Activated T-helper 17 cell treated with anti-CD3 and anti-CD28 coated beads, Interleukin-2, amount 50 U/mL, for 72 hours (primary cell): ENCODE measurements around the gene PTPN22. TPM values are rescaled to one million over a fixed set of nuclear protein-coding genes. Genes with fewer than 3 reads are reported as not detected.

Experiments used
- ATAC-seq: fragments of 150-1000 bp; cut with Tn5 transposase; replicated peaks from 2 replicates; pipeline ENCODE4 v1.10.0; 2021; ENCODE audit warnings: mild to moderate bottlenecking, moderate library complexity
- H3K27ac Mint-ChIP-seq: one replicate; pipeline ENCODE4 v1.8.0; 2022; ENCODE audit warnings: mixed read lengths
- H3K27me3 Mint-ChIP-seq: one replicate; pipeline ENCODE4 v1.8.0; 2022; ENCODE audit warnings: mixed read lengths
- H3K36me3 Mint-ChIP-seq: one replicate; pipeline ENCODE4 v1.8.0; 2022; ENCODE audit warnings: low read depth, mild to moderate bottlenecking, mixed read lengths
- H3K4me1 Mint-ChIP-seq: one replicate; pipeline ENCODE4 v1.8.0; 2022; ENCODE audit warnings: mixed read lengths
- H3K4me3 Mint-ChIP-seq: one replicate; pipeline ENCODE4 v1.8.0; 2022; ENCODE audit warnings: mild to moderate bottlenecking, mixed read lengths
- H3K9me3 Mint-ChIP-seq: one replicate; pipeline ENCODE4 v1.8.0; 2022; ENCODE audit warnings: mixed read lengths
- total RNA-seq, 2 donors: library from RNA; stranded (reverse); gene quantifications; one replicate each; pipeline ENCODE4 v1.2.3, GENCODE V29; 2022

PTPN22 gene
- total RNA-seq, 2 donors from 2014 or later = 55.9 to 70.1 TPM

- H3K27me3 Mint-ChIP-seq = no peaks in the 10 kb centered on the region
- no peaks in the 10 kb centered on the region for H3K9me3 Mint-ChIP-seq
- peak overlapping the region; percentile 75 for H3K27ac Mint-ChIP-seq
- peaks cover 86% of the 10 kb centered on the region for H3K36me3 Mint-ChIP-seq
- peak; percentile 24 for ATAC-seq
- H3K4me1 Mint-ChIP-seq = peaks cover 29% of the 10 kb centered on the region
- peak overlapping the region; percentile 87 for H3K4me3 Mint-ChIP-seq
Observed at GRCh38 chr1:113808450-113809195, 62.9 kb downstream of the PTPN22 start.

- no peak overlapping the region for H3K27ac Mint-ChIP-seq
- ATAC-seq = no peak
- H3K4me3 Mint-ChIP-seq = peak overlapping the region; percentile 48
- no peaks in the 10 kb centered on the region for H3K27me3 Mint-ChIP-seq
- no peaks in the 10 kb centered on the region for H3K9me3 Mint-ChIP-seq
- peaks cover 45% of the 10 kb centered on the region for H3K4me1 Mint-ChIP-seq
- H3K36me3 Mint-ChIP-seq = peaks cover 75% of the 10 kb centered on the region
Observed at GRCh38 chr1:113805639-113806038, 65.9 kb downstream of the PTPN22 start.

DNA sequence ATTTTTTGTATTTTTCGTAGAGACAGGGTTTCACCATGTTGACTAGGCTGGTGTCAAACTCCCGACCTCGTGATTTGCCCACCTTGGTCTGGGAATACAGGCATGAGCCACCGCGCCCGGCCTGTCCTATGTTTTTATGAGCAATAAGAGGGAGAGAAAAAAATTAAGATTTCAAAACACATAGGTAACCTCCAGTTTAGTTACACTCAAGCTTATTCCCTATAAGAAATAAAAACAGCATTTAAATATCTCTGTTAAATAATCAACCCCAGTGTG lies 66.3 kb downstream of the PTPN22 start:
- Mint-ChIP-seq H3K4me1 (peaks cover 42% of the 10 kb centered on the region), H3K27ac (no peak overlapping the region), H3K4me3 (peak overlapping the region; percentile 48), H3K27me3 (no peaks in the 10 kb centered on the region), H3K9me3 (no peaks in the 10 kb centered on the region), H3K36me3 (peaks cover 72% of the 10 kb centered on the region)
- ATAC-seq = no peak

DNA sequence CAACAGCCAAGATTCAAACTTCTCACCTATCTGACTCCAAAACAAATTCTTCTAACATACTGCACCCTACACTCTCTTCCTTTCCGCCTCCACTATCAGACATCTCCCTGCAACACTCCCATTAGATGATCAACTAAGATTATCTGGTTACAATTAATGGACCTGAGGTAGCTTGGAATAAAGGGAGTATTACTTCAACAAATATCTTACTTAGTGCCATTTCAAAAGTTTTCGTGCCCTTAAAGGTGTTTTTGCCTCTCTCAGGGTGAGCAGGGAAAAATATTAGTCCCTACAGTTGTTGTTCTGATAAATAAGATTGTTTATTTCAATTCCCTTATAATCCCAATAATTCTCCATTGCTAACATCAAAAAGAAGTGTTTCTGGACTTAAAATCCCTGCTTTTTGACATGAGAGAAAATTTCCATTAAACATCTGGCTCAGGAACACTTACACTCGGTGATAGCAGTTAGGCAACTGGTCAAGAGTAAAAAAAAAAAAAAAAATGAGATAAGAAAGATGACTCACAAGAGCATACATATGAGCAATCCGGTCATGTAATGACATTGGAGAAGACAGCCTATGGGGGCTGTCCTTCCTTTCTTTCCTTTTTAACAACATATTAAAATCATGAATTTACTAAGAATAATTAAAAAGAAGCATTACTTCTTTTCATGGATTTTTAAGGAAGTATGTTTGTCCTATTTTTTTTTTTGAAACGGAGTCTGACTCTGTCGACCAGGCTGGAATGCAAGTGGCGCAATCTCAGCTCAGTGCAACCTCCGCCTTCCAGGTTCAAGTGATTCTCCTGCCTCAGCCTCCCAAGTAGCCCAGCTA lies 66.9 kb downstream of the PTPN22 start:
- Mint-ChIP-seq H3K27me3 (no peaks in the 10 kb centered on the region), H3K36me3 (peaks cover 66% of the 10 kb centered on the region), H3K27ac (no peak overlapping the region), H3K4me1 (peaks cover 37% of the 10 kb centered on the region), H3K4me3 (peak overlapping the region; percentile 48), H3K9me3 (no peaks in the 10 kb centered on the region)
- ATAC-seq = peak; percentile 45

DNA sequence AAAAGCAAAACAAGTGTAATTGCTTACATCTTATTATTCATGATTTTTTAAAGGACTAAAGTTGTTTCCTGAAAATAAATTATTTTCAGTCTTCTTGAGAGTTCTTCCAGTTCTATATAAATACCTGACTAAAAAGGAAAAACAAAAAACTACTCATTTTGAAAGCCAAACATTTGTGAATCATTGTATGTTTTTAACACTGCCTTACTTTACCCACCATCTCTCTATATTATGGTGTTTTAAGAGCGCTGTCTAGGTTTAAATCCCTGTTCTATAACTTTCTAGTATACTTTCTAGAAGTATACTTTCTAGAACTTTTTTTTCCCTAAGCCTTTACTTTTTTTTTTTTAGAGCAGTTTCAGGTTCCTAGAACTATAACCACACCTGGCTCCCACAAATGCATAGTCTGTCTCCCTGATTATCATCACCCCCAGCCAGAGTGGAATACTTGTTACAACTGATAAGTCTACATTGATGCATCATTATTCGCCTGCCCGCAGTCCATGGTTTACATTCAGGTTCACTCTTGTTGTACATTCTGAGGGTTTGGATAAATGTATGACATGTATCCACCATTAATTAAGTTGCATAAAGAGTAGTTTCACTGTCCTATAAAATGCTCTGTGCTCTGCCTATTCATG lies 69.0 kb downstream of the PTPN22 start:
- H3K27ac Mint-ChIP-seq = peak overlapping the region; percentile 82

GRCh38 chr1:113800487-113800886 lies 71.0 kb downstream of the PTPN22 start:
- Mint-ChIP-seq H3K27ac (no peak overlapping the region), H3K9me3 (no peaks in the 10 kb centered on the region), H3K4me3 (peak overlapping the region; percentile 45), H3K4me1 (peaks cover 48% of the 10 kb centered on the region), H3K36me3 (peaks cover 55% of the 10 kb centered on the region), H3K27me3 (no peaks in the 10 kb centered on the region)
- peak; percentile 30 for ATAC-seq

More for the DNA sequence above, 69.0 kb downstream of the PTPN22 start:
- peak; percentile 89 for ATAC-seq
- Mint-ChIP-seq H3K36me3 (peaks cover 55% of the 10 kb centered on the region), H3K4me3 (peak overlapping the region; percentile 45), H3K9me3 (no peaks in the 10 kb centered on the region), H3K4me1 (peaks cover 44% of the 10 kb centered on the region), H3K27me3 (no peaks in the 10 kb centered on the region)

DNA sequence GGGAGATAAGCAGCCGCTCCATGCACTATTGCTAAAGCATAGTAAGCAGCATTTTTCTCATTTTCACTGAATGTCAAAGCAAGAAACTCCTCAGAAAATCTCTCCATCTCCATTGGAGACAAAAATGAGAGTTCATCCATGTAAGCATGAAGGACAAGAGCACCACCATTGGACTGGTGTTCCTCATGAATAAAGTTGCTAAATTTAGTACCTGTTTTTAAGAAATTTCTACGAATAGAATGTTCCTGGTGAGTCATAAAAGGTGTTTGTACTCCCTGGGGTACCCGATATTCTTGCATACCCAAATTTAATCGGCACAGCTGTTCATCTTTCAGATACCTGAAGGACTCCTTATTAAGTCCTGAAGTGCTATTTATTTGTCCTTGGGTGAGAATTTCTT lies 74.0 kb downstream of the PTPN22 start:
- H3K4me3 Mint-ChIP-seq = peak overlapping the region; percentile 3
- H3K9me3 Mint-ChIP-seq = no peaks in the 10 kb centered on the region
- ATAC-seq = no peak
- H3K36me3 Mint-ChIP-seq = peaks cover 64% of the 10 kb centered on the region
- no peak overlapping the region for H3K27ac Mint-ChIP-seq
- no peaks in the 10 kb centered on the region for H3K27me3 Mint-ChIP-seq
- peaks cover 49% of the 10 kb centered on the region for H3K4me1 Mint-ChIP-seq

GRCh38 chr1:113793878-113794834 lies 77.4 kb downstream of the PTPN22 start:
- no peaks in the 10 kb centered on the region for H3K9me3 Mint-ChIP-seq

DNA sequence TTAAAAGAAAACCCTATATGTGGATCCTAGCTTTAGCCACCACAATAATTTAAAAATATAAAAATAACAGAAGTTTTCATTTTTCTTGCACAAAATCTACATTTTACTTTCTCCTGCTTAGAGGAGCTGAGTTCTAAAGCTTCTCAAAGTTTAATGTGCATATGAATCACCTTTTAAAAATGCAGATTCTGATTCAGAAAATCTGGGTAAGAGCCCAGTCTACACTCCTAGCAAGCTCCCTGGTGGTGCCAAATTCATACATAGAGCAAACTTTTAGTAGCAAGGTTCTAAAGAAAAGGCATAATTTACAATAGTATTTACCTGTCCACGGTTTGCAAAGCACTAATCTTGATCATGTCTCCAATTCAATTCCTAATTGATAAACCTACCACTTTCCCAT lies 78.5 kb downstream of the PTPN22 start:
- Mint-ChIP-seq H3K36me3 (peaks cover 84% of the 10 kb centered on the region), H3K27me3 (no peaks in the 10 kb centered on the region), H3K4me1 (peaks cover 61% of the 10 kb centered on the region), H3K27ac (no peak overlapping the region), H3K4me3 (peak overlapping the region; percentile 19), H3K9me3 (no peaks in the 10 kb centered on the region)
- ATAC-seq = peak; percentile 21

More at GRCh38 chr1:113793878-113794834, 77.4 kb downstream of the PTPN22 start:
- ATAC-seq = no peak
- Mint-ChIP-seq H3K4me1 (peaks cover 65% of the 10 kb centered on the region), H3K27ac (no peak overlapping the region), H3K36me3 (peaks cover 82% of the 10 kb centered on the region), H3K27me3 (no peaks in the 10 kb centered on the region), H3K4me3 (no peak overlapping the region)

GRCh38 chr1:113792471-113792870 lies 79.0 kb downstream of the PTPN22 start:
- Mint-ChIP-seq H3K9me3 (no peaks in the 10 kb centered on the region), H3K4me3 (peak overlapping the region; percentile 28), H3K27me3 (no peaks in the 10 kb centered on the region), H3K4me1 (peaks cover 61% of the 10 kb centered on the region), H3K36me3 (peaks cover 84% of the 10 kb centered on the region), H3K27ac (peak overlapping the region; percentile 61)
- peak; percentile 61 for ATAC-seq

- Mint-ChIP-seq H3K36me3 (peaks cover 58% of the 10 kb centered on the region), H3K4me3 (no peak overlapping the region), H3K27me3 (no peaks in the 10 kb centered on the region), H3K4me1 (peaks cover 72% of the 10 kb centered on the region), H3K27ac (no peak overlapping the region), H3K9me3 (no peaks in the 10 kb centered on the region)
- ATAC-seq = no peak
Observed at GRCh38 chr1:113788802-113789201, 82.7 kb downstream of the PTPN22 start.

DNA sequence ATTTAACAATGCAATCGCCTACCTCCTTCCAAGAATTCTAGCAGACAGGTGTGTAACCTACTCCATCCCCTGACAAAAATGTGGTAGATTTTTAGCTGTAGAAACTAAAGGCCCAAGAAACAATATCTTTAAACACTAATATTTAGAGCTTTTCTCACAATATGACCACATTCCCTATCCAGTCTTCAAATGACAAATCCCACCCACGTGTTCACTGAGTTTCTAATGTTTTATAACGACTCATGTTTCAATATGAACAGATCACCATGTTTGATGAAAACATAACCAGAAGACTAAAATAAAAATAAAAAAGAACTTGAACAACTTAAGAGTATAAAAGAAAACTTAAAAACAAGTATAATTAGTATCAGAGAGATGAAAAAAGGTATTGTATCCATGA lies 83.8 kb downstream of the PTPN22 start:
- peak; percentile 15 for ATAC-seq
- Mint-ChIP-seq H3K4me3 (peak overlapping the region; percentile 53), H3K9me3 (no peaks in the 10 kb centered on the region), H3K27me3 (no peaks in the 10 kb centered on the region), H3K27ac (peak overlapping the region; percentile 82), H3K36me3 (peaks cover 50% of the 10 kb centered on the region), H3K4me1 (peaks cover 69% of the 10 kb centered on the region)

DNA sequence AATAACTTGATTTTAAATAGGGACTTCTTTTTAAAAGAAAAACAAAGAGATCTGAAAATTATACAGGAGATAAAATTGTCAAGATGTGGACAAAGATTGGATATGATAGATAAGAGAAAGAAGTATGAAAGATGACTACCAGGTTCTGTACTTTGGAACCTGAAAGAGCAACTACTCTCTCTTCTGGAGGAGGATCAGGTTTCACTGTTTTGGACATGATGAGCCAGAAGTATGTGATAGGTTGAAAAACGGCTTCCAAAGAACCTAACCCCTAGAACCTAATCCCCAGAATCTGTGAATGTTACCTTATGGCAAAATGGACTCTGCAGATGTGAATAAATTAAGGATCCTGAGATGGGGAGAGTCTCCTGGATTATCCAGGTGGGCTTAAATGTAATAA lies 85.4 kb downstream of the PTPN22 start:
- Mint-ChIP-seq H3K9me3 (no peaks in the 10 kb centered on the region), H3K36me3 (peaks cover 42% of the 10 kb centered on the region), H3K27ac (peak overlapping the region; percentile 35), H3K4me3 (peak overlapping the region; percentile 27), H3K4me1 (peaks cover 59% of the 10 kb centered on the region), H3K27me3 (no peaks in the 10 kb centered on the region)
- peak; percentile 16 for ATAC-seq
